ENCODE measurements around the gene COL4A2.
"Not testable (repeated sequence)": the region's sequence is repeated elsewhere in the genome, so short reads cannot be mapped to it uniquely, and the experiment has no call there.

The COL4A2 gene

DNA sequence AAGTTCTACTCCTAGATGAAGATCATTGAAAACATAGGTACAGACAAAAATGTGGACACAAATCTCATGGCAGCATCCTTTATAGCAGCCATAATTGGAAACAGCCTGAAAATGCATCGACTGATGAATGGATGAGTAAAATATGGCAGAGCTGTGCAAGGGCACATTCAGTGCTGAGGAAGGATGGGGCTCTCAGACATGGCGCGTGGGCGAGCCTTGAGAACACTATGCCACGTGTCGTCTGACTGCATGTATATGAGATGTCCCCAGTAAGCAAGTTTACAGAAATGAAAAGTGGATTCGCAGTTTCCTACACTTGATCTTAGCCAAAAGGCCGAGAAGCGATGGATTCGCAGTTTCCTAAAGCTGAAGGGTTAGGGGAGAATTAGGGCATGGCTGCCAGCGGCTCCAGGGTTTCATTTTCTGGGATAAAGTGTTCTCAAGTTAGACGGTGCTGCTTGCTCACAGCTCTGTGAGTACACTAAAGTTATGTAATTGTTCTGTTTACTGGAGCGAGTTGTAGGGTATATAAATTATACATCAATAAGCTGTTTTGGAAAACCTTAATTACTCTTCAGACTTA lies 176.4 kb downstream of the COL4A2 start:
- DNase-seq = no peak

DNA sequence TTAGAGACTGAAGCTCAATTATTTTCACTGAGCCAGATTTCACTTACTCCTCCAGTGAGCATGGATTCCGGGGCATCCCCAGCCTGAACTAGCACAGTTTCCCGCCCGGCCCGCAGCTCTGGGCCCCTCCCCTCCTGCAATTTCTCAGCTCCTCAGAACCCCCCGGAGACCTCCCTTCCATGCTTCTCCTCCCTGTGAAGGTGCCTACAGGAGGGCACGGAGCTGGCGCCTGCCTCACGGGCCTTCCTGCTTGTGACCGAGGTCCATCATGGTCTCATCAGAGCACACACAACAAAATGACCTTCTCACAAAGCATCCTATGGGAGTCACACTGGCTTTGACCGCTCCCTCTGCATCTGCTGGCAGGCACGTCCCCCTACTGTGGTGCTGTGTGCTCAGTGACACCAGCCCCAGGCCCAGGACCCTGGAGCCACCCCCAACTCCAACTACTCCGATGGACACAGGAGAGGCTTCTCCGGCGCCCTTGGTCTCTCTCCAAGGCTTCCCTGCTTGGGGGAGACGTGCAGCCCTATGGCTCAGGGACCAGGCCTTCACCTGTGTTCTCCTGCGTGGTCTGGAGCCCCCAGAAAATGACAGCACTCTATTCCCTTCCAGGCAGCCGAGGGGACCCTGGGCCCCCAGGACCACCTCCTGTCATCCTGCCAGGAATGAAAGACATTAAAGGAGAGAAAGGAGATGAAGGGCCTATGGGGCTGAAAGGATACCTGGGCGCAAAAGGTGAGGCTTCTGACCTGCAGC lies 177.4 kb downstream of the COL4A2 start:
- DNase-seq = no peak

DNA sequence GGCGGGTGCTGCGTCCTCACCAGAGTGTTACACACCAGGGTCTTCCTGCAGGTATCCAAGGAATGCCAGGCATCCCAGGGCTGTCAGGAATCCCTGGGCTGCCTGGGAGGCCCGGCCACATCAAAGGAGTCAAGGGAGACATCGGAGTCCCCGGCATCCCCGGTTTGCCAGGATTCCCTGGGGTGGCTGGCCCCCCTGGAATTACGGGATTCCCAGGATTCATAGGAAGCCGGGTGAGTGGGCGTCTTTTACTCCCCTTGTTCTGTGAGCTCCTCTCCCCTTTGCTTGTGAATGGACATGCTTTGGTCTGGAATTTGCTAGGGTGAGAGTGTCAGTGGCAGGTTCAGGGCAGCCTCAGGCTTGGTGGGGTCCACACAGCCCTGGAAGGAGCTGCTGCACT lies 178.5 kb downstream of the COL4A2 start:
- no peak for DNase-seq

DNA sequence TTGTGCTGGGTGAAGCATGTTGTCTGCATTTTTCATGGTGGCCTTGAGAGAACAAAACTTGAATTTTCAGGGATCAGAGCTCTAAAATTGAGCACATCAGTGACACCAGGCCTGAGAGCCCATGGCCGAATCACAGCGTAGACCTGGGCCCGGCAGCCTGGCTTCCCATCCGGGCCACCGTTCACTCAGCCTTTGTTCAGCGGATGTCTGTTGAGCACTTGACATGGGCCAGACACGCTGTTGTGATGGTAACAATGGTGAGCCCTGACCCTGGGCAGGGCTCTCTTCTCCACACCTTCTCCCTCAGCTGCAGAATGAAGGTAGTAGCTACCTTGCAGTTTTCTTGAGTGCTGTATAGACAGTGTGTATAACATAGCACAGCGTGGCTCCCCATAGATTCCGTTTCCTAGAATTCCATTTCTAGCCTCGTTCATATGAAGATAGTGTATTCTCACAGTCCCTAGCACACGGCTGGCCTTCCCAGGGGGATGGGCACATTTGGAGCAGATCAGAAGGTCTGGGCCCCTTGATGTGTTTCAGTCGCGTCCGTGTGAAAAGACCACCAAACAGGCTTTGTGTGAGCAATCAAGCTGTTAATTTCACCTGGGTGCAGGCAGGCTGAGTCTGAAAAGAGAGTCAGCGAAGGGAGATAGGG lies 179.1 kb downstream of the COL4A2 start:
- no peak for DNase-seq

DNA sequence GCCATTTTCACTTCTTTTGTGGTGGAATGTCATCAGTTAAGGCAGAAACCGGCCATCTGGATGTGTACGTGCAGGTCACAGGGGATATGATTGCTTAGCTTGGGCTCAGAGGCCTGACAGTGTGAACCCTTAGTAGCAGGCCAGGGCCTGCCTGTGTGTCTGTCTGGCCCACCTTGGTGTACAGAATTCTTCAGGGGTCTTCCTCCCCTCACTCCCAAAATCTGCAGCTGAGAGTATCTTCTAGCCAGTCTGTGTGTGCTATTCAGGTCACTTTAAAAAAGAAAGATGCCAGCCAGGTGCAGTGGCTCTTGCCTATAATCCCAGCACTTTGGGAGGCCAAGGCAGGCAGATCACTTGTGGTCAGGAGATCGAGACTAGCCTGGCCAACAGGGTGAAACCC lies 179.8 kb downstream of the COL4A2 start:
- DNase-seq = not testable (repeated sequence)

DNA sequence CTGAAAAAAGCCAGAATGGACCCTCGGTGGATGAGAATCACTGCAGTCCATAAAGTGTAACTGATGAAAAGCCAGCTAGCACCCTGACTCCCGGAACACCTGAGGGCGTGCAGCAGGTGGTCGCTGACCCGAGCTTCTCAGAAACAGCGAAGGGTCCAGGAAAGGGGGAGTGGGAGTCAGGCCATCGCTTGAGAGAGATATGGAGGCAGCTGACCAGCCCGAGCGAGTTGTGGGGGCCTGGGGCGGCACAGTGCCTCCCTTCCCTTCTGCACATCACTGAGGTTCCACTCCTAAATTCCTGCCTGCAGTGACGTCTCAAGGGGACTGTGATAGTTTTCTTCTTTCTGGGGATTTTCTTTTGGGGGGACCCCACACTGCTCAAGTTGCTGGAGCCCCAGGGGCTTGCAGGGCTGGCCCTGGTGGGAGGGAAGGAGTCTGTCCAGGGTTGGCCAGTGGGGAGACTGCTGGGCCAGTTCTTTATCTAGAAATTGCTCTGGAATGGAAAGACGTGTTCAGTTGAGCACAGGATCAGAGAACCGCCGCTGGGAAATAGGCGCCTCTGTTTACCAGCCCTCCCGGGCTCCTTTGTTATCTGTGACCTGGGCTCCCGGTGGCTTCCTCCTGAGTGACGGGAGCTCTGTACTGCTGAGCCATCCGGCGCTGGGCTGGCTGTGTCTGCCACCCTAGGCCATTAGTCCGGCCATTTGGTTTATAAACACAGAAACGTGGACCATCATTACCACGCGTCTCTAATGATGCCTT lies 183.1 kb downstream of the COL4A2 start:
- no peak for DNase-seq

DNA sequence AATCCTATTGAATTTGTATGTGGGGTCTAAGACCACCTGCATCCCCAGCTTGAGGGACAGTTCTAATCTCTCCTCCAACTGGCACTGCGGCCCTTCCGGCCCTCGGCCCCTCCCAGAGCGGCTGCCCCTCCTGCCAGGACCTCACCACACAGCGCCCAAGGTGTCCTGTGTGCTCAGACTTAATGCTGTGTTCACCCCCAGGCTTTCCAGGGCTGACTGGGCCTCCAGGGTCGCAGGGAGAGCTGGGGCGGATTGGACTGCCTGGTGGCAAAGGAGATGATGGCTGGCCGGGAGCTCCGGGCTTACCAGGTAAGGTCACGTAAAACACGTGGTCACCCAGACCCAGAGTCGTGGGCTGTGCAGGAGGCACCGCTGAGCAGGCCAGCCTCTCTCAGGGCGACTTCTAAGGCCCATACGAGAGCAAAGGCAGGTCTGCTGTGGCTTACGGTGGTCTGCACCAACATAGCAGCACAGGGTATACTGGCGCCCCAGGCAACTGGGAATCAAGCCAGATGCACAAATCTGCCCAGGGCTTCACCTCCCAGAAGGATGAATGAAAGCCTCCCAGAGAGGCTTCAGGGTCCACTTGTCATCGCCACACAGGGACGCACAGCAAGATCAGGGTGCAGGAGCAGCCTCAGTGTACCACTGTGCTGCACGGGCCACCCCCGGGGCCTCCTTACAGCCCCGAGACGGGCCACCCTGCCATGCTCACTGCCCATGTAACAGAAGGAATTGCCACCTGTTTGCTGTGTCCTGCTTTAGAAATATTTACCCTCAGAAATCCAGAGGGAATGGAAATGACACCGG lies 185.0 kb downstream of the COL4A2 start:
- DNase-seq = no peak

DNA sequence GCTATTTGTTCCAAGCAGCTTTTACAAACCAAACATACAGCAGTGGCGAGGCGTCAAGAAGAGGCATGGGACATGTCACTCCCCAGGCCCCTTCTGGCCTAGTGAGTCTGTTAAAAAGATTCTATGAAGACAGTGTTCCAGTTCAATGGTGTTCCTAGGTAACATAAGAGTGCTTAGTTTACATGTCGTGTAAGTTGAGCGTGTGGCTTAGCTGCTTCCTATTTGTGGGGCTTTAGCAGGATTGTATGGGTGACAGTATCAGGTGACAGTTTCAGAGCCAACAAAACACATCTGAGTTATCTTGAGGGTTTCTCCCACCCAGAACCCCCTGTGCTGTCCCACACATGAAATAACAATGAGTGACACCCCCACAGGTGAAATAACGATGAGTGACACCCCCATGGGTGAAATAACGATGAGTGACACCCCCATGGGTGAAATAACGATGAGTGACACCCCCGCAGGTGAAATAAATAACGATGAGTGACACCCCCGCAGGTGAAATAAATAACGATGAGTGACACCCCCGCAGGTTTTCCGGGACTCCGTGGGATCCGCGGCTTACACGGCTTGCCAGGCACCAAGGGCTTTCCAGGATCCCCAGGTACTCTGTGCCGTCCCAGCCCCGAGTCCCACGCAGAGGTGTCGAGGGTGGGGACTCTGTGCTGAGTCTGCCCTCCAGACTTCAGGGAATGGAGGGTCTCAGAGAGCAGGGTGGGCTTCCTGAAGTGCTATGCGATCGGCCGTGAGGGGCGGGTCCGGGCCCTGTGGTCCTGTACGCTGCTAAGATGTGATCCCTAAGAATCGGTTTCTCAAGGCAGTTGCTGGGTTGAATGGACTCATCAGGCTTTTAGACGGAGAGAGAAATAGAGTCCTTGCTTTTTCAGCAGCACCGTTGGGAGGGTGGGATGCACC lies 185.9 kb downstream of the COL4A2 start:
- no peak for DNase-seq

DNA sequence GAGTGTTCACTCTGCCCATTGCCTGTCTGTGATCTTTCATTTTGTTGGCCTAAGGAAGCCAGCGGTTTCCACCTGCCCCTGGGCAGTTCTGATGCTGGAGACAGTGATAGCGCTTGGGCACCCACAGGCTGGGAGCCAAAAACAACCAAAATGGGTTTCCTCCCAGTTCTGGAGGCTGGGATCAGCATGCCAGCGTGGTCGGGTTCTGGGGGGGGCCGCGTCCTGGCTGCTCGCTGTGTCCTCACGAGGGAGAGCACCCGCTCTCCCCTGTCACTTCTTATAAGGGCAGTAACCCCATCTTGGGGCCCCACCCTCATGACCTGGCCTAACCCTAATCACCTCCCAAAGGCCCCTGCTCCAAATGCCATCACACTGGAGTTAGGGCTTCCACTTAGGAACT lies 186.5 kb downstream of the COL4A2 start:
- DNase-seq = no peak

DNA sequence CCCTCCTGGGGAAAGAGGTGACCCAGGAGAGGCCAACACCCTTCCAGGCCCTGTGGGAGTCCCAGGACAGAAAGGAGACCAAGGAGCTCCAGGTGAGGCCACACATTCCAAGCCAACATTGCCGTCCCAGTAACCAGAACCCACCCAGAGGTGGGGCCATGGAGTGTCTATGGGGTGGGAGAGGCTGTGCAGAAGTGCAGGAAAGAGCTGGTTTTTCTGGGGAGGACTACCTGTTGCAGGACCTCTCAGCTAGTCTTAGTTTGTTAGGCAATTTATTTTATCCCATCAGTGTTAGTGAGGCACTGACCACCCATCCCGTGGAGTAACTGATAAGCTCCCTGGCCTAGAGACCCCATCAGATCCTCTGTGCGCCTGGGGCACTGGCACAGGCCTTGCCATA lies 188.3 kb downstream of the COL4A2 start:
- DNase-seq = no peak

DNA sequence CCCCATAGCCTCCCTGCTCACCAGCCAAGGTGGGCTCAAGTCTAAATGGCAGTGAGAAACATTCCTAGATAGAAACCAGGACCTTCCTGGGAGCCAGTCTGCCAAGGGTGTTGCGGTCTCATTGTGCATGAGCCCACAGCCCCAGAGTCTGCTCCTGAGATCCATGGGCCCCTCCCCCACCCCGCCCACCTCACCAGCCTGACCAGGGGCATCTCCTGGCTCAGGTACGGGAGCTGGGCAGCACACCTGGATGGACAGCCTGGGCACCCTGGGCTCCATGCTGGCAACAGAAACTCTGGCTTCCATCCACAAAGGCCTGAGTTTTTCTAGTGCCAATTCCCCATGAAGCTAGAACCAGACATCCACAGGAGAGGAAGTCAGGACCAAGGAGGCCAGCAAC lies 188.8 kb downstream of the COL4A2 start:
- DNase-seq = no peak

DNA sequence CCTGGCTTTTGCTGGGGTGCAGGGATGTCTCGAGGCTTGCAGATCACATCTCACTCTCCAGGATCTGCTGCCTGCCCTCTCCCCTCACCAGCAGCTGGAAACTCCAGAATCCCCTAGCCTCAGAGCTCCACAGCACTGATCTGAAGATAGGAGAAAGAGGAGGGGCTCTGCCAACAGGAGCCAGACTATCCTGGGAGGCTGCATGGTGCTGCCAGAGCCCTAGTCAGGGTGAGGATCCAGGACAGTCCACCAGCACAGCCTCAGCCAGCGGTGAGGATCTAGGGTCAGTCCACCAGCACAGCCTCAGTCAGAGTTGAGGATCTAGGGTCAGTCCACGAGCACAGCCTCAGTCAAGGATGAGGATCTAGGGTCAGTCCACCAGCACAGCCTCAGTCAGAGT lies 189.2 kb downstream of the COL4A2 start:
- no peak for DNase-seq

DNA sequence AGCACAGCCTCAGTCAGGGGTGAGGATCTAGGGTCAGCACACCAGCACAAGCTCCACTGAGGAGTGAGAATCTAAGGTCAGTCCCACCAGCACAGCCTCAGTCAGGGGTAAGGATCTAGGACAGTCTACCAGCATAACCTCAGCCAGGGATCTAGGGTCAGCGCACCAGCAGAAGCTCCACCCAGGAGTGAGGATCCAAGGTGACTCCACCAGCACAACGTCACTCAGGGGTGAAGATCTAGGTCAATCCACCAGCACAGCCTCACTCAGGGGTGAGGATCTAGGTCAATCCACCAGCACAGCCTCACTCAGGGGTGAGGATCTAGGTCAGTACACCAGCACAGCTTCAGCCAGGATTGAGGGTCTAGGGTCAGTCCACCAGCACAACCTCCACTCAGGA lies 189.9 kb downstream of the COL4A2 start:
- DNase-seq = no peak

DNA sequence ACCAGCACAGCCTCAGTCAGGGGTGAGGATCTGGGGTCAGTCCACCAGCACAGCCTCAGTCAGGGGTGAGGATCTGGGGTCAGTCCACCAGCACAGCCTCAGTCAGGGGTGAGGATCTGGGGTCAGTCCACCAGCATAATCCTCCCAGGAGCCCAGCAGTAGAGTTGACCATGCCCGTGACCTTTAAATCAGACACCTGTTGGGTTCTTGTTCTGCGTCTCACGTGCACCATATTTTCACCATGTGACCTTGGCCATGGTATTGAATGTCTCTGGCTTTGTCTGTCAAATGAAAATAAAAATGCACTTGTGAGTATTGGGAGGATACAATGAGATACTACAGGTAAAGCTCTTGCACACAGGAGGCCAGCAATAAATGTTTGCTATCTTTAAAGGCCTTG lies 190.8 kb downstream of the COL4A2 start:
- DNase-seq = not testable (repeated sequence)

DNA sequence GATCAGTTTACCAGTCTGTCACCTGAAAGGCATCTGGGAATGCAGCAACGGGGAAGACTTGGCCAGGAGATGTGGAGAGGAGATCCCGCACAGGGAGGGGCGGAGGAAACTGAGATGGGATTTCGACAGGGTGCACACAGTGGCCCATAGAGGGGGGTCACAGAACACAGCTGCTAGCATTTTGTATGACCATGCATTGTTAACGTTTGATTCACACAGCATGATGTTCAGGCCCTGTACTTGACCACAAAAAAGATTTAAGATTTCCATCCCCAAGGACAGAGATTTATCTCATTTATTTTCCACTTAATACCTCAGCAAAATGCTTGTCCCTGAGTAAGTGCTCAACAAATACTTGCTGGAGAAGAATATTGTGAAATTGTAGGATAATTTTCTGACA lies 191.2 kb downstream of the COL4A2 start:
- DNase-seq = no peak

DNA sequence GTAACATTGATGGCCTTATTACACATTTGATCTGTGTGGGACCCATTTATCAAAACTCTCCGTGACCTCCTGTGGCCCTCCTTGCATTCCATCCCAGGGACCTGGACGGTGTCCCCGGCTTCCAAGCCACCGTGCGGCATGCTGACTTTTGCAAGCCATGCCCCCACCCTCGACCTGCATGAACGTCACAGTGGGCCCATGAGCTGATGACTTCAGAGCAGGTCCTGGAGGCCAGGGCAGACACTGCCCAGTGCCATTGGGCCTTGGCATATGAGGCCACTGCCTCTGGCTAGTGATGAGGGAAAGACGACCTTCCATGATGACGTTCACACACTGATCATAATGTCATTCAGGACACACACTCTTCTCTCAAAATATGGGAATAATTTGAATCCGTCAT lies 191.7 kb downstream of the COL4A2 start:
- no peak for DNase-seq

DNA sequence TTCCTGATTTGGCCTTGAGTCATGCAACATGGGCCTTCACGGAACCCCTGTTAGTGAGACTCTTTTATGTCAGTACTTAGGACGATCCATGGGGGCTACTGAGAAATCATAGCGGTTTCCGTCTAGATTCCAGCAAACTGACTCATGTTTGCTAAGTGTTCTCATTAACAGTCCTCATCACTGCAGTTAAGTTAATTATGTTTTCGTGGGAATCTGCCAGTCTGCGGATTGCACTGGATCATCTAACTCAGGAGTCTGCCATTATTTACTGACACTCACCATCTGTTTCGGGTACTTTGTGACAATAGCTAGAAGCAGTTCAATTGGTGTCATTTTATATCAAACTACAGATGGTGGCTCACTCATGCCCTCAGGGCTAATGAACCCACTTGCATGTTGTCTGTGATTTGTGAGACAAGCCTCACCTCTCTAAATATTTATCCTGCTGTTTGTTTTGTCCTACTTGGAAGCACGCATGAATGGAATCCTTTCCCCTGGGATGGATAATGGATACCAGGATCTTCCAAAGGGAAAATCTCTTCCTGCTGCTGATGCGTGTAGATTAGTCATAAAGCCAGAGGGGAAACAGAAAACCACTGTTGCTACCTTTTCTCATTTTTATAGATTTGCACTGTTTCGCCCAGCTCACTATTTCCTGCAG lies 192.7 kb downstream of the COL4A2 start:
- peak; percentile 80 for DNase-seq

DNA sequence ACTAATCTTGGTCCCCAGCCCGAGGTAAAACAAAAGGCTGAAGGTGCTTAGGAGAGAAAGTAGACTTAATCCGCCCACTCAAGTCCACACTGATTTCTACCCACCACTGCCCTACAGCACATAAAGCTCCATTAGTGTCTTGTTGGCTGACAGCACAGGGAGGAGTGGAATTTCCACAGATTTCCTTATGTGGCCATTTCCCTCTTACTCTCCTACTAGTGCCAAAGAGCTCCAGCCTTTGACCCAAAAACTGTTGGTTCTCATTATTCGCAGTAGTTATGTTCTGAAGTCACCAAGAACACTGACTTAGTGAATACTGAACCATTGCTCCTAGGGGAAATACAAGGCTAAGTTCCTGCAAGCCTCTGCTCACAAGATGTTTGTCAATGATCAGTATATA lies 193.3 kb downstream of the COL4A2 start:
- DNase-seq = no peak

DNA sequence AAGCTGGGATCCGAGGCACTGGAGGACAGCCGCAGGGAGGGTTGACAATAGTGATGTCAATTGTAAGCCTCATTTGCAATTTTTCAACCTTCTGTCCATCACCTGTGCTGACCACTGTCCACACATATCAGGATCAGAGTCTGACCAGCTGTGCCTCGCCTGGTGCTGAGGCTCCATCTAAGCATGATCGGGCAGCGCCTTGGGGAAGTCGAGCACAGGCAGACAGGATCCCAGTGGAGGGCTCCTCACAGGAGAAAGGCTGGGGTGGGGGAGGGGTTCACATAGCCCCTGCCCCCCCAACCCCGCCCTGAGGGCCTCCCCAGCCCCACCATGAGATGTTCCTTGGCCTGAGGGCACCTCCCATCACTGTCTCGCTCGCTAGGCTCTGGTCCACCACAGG lies 194.1 kb downstream of the COL4A2 start:
- DNase-seq = no peak

DNA sequence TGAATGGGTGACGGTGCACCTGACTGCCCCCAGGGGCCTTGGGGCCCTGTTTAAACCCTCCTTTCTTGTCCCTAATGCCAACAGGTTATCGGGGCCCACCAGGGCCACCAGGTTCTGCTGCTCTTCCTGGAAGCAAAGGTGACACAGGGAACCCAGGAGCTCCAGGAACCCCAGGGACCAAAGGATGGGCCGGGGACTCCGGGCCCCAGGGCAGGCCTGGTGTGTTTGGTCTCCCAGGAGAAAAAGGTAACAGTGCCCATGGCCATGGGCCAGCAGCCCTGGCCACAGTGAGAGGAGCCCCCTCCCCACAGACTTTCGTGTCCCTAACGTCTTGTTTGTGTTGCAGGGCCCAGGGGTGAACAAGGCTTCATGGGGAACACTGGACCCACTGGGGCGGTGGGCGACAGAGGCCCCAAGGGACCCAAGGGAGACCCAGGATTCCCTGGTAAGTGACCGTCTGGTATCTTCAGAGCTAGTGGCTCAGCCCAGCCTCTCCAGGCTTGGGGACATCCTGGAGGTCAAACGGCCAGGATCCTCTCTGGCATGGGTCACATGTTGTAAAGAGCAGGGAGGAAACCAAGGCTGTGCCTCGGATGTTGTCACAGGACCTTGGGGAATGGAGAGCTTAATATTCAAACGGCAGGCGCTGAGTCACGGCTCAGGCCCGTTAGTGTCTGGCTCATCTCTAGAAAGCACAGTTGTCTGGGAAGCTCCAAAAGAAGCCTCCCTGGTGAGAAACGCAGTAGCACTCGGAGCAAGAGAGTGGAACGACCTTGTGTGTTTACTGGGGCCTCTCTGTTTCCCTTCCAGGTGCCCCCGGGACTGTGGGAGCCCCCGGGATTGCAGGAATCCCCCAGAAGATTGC lies 196.2 kb downstream of the COL4A2 start:
- DNase-seq = no peak

Measured in NCI-H2171 (cell line).